HG03045 (cell line): Measurements from ENCODE around the gene CLDND1.

ENCODE experiments used
- ATAC-seq: cut with Tn5 transposase; IDR thresholded peaks from one replicate; pipeline ENCODE4 v1.9.1; 2021; ENCODE audit warnings: mild to moderate bottlenecking, moderate library complexity; ENCODE audit not compliant: unreplicated experiment

Gene CLDND1

DNA sequence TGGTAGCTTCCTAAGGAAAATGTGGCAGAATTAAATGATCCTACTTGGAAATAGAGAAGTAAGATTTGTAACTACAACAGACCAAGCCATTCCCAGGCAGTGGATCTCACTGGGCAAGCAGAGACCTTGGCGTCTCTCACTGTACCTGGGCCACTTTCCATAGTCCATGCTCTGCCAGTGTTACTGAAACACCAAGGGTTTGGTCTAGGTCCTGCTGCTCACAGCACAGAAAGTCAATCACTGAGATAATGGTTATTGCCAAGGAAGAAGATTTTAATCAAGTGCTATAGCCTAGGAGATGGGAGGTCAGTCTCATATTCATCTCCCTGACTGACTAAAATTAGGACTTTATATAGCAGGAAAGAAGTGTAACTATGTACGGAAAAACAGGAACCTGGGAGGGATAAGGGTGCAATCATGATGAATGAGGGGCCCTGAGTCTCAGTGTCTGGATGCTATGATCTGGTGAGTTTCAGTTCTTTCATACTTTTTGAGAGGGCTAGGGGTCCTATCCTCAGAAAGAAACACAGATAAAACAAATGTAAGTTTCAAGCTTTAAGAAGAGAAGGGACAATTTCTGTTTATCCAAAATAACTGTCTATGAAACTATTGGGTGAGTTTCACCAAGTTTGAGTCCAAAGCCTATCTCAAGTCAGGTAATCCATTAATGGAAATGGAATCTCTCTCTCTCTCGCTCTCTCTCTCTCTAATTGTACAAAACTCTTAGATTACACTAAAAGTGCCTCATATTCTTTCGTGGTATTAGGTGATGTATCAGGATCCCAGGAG lies 29.7 kb upstream of the CLDND1 start:
- ATAC-seq: no peak

GRCh38 chr3:98551754-98552153 lies 29.1 kb upstream of the CLDND1 start:
- no peak for ATAC-seq

GRCh38 chr3:98551236-98551635 lies 28.5 kb upstream of the CLDND1 start:
- ATAC-seq: no peak

DNA sequence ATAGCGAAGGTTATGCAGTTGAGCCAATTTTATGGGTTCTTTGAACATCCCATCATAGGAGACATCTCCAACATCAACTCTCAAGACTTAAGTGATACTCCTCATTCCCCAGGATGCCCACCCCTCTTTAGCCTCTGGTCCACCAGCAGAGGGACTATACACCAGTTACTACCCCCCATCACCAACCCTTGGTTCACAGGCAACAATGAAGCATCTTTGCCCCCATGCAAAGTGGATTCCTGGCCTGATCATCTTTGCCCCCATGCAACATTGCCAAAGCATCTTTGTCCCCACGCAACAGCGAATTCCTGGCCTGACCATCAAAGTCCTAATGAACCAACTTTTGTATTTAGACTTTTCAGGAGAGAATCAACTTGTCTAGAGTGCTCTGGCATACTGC lies 28.1 kb upstream of the CLDND1 start:
- no peak for ATAC-seq

DNA sequence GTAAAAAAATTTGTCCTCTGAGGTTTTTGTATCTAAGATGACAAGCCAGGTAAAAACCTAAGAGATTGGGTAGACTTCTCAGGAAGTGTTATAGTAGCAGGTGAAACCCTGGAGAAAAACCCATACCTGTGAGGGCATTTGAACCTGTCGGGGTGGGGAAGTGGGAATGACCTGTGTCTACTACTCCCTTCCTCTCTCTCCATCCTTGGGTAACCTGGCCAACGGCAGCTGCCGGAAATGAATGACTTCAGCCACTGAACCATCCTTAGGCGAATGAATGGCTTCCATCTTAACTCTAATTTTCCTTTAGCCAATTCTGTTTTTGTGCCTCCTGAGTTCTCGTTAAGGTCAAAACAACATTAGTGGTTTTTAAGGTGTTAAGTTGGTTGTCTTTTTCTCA lies 25.8 kb upstream of the CLDND1 start:
- ATAC-seq: no peak

DNA sequence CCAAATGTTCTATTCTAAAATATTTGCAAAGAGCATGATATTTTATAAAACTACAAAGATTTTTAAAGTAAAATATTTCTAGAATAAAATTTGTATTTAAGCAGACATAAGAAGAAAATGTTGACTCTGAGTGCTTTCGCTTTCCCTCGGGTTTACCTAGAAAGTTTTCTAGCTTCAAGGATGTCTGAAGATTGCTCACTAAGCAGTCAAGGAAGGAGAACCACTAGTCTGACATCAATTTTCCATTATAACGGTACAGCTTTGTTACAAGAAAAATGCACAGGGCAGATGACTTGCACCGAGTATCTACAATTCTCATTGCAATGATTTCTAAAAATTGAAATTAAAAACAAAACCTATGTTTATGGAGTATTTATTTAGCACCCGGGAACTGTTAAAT lies 23.2 kb upstream of the CLDND1 start:
- ATAC-seq: peak; percentile 43

- no peak for ATAC-seq
Observed at GRCh38 chr3:98542623-98543022, 19.9 kb upstream of the CLDND1 start.

DNA sequence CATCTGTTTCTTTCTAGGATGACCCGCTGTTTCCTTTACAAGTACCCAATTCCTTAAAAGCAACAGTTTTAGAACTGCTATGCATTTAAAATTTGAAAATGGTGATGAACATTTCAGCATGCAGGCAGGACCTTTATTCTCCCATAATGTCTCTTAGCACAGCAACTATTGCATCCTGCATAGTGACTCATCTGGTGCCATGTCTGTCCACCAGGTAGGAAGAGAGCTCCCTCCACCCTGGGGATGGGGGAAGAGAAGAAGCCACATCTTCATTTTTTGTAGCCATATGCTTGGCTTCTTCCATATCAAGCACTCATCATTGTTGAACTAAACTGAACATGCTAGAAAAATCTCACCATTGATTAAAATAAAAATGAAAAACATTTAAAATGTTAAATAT lies 19.0 kb upstream of the CLDND1 start:
- no peak for ATAC-seq

DNA sequence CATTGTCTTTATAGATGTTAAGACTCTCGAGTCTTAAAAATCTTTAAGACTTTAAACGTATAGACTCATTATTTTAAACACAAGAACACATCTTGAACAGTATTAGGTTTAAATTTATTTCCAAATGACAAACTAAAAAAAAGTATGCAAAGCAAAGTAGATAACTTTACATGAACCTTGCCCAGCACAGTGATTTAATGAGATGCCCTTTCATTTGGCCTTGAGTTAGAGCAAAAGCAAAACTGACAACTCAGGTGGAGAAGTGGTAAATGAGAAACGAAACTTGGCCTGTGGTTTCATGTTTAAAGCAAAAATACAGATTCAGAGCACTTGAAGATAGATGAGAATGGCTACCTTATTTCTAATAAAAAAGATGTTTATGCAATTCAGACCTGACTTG lies 17.6 kb upstream of the CLDND1 start:
- peak; percentile 48 for ATAC-seq

- peak; percentile 71 for ATAC-seq
Observed at GRCh38 chr3:98536456-98537017, 13.8 kb upstream of the CLDND1 start.

DNA sequence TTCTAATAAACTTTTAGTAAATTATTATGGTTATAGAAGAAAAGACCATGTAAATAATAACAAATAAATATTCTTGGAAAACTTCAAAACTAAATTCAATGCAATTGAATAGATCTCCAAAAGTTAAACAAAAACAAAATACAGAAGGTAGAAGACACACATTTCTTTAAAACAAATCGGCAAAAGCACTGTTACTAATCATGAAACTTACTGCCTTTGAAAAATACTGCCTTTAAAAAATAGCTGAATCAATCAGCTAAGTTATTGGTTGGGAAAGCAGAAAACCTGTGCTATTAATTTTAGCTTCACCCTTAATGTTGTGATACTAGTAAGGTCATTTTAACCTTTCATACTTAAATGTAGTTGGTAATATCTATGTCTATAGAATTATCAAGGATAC lies 12.0 kb upstream of the CLDND1 start:
- ATAC-seq: no peak

DNA sequence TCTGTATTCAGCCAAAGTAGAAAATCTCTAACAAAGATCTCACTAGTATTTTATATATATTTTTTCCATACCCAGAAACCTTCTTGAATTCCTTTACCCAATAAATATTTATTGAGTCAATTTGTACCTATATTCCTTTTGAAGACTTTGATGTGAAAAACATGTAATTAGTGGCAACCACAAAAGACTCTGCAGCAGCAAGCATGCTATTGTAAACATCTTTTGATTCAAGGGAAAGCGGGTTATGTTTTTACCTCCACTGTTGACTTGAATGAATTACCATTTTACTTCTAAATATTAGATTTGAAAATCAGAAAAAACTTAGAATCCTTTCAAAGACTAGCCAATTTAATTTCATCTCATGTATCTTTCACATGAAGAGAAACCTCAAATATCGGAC lies 11.5 kb upstream of the CLDND1 start:
- no peak for ATAC-seq

- no peak for ATAC-seq
Observed at GRCh38 chr3:98532709-98533571, 10.2 kb upstream of the CLDND1 start.

DNA sequence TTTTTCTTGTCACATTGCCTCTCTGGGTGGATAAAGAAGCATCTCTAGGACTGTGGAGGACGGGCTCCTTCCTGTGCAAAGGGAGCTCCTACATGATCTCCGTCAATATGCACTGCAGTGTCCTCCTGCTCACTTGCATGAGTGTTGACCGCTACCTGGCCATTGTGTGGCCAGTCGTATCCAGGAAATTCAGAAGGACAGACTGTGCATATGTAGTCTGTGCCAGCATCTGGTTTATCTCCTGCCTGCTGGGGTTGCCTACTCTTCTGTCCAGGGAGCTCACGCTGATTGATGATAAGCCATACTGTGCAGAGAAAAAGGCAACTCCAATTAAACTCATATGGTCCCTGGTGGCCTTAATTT lies 9.6 kb upstream of the CLDND1 start:
- ATAC-seq: peak; percentile 4

GRCh38 chr3:98531622-98532274 lies 9.0 kb upstream of the CLDND1 start, which contains the start of gene GPR15:
GPR15 (plus strand) TSS chr3:98531978; CDS start chr3:98532034, 56 bp downstream.
- ATAC-seq: peak; percentile 40

- ATAC-seq: no peak
Observed at GRCh38 chr3:98530676-98531075, 8.0 kb upstream of the CLDND1 start.

- ATAC-seq: no peak
Observed at GRCh38 chr3:98529856-98530459, 7.3 kb upstream of the CLDND1 start.

GRCh38 chr3:98528474-98529346 lies 6.0 kb upstream of the CLDND1 start:
- ATAC-seq: no peak

DNA sequence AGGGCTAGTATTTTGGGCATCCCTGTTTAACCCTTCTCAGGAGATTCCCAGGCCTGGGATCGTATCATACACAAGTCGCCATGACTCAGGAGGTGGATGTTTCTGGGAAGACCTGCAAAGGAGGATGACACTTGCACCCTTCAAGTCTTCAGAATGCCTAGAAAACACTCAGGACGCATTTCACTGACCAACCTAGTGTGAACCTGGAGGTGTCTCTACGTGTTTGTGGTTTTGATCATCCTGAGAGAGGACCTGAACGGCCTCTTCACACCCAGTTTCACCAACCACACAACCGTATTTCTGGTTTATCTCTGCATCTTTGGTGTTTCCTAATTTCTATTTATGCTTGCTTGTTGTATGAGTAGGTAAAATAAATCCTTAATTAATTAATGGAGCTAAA lies 2.8 kb upstream of the CLDND1 start:
- no peak for ATAC-seq
